OCI-LY3 (cell line): ENCODE data around the gene MREG.

Source experiments
- H2AFZ ChIP-seq: fragments of 200-600, 300-600 bp; shearing (Covaris generic); 2 replicates; pipeline ENCODE4 v1.6.0; 2014; ENCODE audit warnings: antibody characterized with exemption, low read depth, low read length
- H3K27ac ChIP-seq: fragments of 200-600, 300-600 bp; sonication (generic); 2 replicates; pipeline ENCODE4 v1.5.1; 2014; ENCODE audit warnings: mild to moderate bottlenecking, low read length, moderate library complexity, mixed read lengths
- H3K27me3 ChIP-seq: fragments of 200-600, 300-600 bp; sonication (generic); 2 replicates; pipeline ENCODE4 v1.6.1; 2014; ENCODE audit warnings: low read depth, low read length, mixed read lengths
- H3K36me3 ChIP-seq: fragments of 200-600, 300-600 bp; sonication (generic); replicated peaks from 2 replicates; pipeline ENCODE3; 2014; ENCODE audit warnings: low read depth, low read length, mixed read lengths
- H3K4me1 ChIP-seq: fragments of 300-600, 200-600 bp; sonication (generic); 2 replicates; pipeline ENCODE4 v1.6.1; 2014; ENCODE audit warnings: low read length, mixed read lengths
- H3K4me2 ChIP-seq: fragments of 200-600, 300-600 bp; sonication (generic); 2 replicates; pipeline ENCODE4 v1.6.1; 2014; ENCODE audit warnings: low read length, mixed read lengths
- H3K4me3 ChIP-seq: fragments of 300-600, 200-600 bp; sonication (generic); 2 replicates; pipeline ENCODE4 v1.5.1; 2014; ENCODE audit warnings: antibody characterized with exemption, mild to moderate bottlenecking, low read length, moderate library complexity
- H3K79me2 ChIP-seq: fragments of 300-600, 200-600 bp; shearing (Covaris generic); 2 replicates; pipeline ENCODE4 v1.6.1; 2014; ENCODE audit warnings: mild to moderate bottlenecking, low read length, mixed read lengths
- H3K9ac ChIP-seq: fragments of 300-600, 200-600 bp; shearing (Covaris generic); 2 replicates; pipeline ENCODE4 v1.6.0; 2014; ENCODE audit warnings: mild to moderate bottlenecking, low read length, moderate library complexity
- H3K9me3 ChIP-seq: fragments of 200-600, 300-600 bp; shearing (Covaris generic); 2 replicates; pipeline ENCODE4 v1.6.1; 2014; ENCODE audit warnings: low read length, mixed read lengths; ENCODE audit not compliant: insufficient read depth
- H4K20me1 ChIP-seq: fragments of 200-600, 300-600 bp; sonication (generic); 2 replicates; pipeline ENCODE4 v1.6.1; 2016; ENCODE audit warnings: low read length, mixed read lengths; ENCODE audit not compliant: insufficient read depth
- EZH2phosphoT487 ChIP-seq: fragments of 200-600 bp; shearing (Covaris generic); IDR thresholded peaks from 2 replicates; pipeline ENCODE4 v1.6.1; 2018; ENCODE audit warnings: antibody characterized with exemption, mixed run types, low read depth
- TF ChIP-seq, protein P1 (sequence below): fragments of 200-600, 300-600 bp; sonication (generic); IDR thresholded peaks from 2 replicates; pipeline ENCODE4 v1.5.1; 2014; ENCODE audit warnings: antibody characterized with exemption, low read length, low read depth

MREG gene

DNA sequence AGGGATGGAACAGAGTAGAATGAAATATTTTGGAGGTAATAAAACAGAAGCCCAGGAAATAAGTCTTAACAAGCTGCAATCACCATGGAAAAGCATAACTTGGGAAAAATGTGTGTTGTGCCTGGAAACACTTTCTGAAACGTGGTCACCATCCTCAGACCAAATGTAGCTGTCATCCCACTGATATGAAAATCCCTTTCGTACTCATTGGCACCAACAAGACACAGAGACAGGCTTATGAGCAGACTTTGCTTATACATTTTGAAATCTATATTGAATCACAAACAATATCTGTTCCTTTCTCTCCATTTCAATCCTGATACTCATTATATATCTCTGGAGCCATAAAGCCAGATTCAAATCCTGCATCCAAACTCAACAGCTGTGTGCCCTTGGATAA is 28.7 kb downstream of the MREG start:
- H3K9me3 ChIP-seq: no peaks in the 10 kb centered on the region
- peaks cover 39% of the 10 kb centered on the region for H3K36me3 ChIP-seq
- H3K79me2 ChIP-seq: peaks cover 91% of the 10 kb centered on the region
- H3K27ac ChIP-seq: no peak overlapping the region
- H3K4me2 ChIP-seq: no peak overlapping the region
- no peak for TF ChIP-seq EZH2phosphoT487
- TF ChIP-seq, protein P1, sequence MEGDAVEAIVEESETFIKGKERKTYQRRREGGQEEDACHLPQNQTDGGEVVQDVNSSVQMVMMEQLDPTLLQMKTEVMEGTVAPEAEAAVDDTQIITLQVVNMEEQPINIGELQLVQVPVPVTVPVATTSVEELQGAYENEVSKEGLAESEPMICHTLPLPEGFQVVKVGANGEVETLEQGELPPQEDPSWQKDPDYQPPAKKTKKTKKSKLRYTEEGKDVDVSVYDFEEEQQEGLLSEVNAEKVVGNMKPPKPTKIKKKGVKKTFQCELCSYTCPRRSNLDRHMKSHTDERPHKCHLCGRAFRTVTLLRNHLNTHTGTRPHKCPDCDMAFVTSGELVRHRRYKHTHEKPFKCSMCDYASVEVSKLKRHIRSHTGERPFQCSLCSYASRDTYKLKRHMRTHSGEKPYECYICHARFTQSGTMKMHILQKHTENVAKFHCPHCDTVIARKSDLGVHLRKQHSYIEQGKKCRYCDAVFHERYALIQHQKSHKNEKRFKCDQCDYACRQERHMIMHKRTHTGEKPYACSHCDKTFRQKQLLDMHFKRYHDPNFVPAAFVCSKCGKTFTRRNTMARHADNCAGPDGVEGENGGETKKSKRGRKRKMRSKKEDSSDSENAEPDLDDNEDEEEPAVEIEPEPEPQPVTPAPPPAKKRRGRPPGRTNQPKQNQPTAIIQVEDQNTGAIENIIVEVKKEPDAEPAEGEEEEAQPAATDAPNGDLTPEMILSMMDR: no peak
- H3K4me1 ChIP-seq: no peaks in the 10 kb centered on the region
- H3K9ac ChIP-seq: no peak overlapping the region
- H3K27me3 ChIP-seq: no peaks in the 10 kb centered on the region
- H3K4me3 ChIP-seq: no peak overlapping the region
- H2AFZ ChIP-seq: no peak overlapping the region
- H4K20me1 ChIP-seq: peaks cover 48% of the 10 kb centered on the region

DNA sequence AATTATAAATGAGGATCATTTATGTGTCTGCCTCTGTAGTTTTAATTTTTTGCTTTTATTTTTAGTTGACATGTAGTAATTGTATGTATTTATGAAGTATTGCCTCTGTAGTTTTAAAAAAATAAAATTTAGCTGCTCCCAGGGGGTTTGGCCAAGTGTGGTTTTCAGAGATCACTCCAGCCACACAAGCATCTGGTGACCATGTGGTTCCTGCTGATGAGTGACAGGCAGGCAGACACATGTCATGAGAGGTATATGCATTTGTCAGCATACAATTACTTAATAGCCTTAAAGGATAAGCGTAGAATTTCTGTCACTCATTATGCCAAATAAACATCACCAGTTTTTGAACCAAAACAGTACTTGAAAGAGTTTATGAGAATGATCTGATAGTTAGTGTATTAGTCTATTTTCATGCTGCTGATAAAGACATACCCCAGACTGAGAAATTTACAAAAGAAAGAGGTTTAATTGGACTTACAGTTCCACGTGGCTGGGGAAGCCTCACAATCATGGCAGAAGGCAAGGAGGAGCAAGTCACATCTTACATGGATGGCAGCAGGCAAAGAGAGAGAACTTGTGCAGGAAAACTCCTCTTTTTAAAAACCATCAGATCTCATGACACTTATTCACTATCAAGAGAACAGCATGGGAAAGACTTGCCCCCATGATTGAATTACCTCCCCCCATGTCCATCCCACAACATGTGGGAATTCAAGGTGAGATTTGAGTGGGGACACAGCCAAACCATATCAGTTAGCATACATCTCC is 29.6 kb downstream of the MREG start:
- Histone ChIP-seq H2AFZ (no peak overlapping the region), H3K79me2 (peaks cover 89% of the 10 kb centered on the region), H4K20me1 (peaks cover 46% of the 10 kb centered on the region), H3K9me3 (no peaks in the 10 kb centered on the region), H3K4me3 (no peak overlapping the region), H3K36me3 (peaks cover 39% of the 10 kb centered on the region), H3K27ac (no peak overlapping the region), H3K4me1 (no peaks in the 10 kb centered on the region), H3K9ac (no peak overlapping the region), H3K4me2 (no peak overlapping the region), H3K27me3 (no peaks in the 10 kb centered on the region)
- TF ChIP-seq EZH2phosphoT487: no peak
- TF ChIP-seq, protein P1: no peak

DNA sequence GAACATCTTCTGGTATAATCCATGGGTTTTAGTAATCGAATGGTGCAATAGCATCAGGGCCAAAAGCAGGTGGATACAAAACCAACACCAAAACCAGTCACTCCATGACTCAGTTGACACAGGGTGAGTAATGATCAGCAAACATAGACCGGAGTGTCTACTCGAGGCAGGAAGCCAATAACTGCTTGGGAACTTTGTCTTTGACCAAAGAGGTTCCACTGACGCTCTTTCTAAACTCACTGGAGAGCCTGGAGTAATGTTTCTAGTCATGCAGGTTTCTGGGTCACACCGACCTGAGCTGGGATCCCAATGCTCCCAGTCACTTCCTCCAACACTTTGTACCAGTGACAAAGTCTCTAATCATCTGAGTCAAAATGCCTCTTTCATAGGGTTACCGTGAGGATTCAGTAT is 30.9 kb downstream of the MREG start:
- H3K79me2 ChIP-seq: peaks cover 89% of the 10 kb centered on the region
- H3K4me1 ChIP-seq: no peaks in the 10 kb centered on the region
- peaks cover 39% of the 10 kb centered on the region for H3K36me3 ChIP-seq
- H3K27me3 ChIP-seq: no peaks in the 10 kb centered on the region
- no peak overlapping the region for H3K4me2 ChIP-seq
- H3K9ac ChIP-seq: no peak overlapping the region
- no peak overlapping the region for H3K27ac ChIP-seq
- no peak overlapping the region for H3K4me3 ChIP-seq
- peaks cover 50% of the 10 kb centered on the region for H4K20me1 ChIP-seq
- TF ChIP-seq, protein P1: no peak
- no peak for TF ChIP-seq EZH2phosphoT487
- H3K9me3 ChIP-seq: no peaks in the 10 kb centered on the region
- H2AFZ ChIP-seq: no peak overlapping the region

DNA sequence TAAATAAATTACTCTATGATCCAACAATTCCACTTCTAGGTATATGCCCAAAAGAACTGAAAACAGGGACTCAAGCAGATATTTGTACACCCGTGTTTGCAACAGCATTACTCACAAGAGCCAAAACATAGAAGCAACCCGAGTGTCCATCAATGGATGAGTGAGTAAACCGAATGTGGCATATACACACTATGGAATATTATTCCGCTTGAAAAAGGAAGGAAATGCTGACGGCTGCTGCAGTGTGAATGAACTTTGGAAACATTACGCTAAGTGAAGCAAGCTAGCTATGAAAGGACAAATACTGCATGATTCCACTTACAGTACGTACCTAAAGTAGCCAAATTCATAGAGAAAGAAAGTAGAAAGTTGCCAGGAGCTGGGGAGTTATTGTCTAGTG is 32.2 kb downstream of the MREG start:
- Histone ChIP-seq H4K20me1 (peaks cover 50% of the 10 kb centered on the region), H3K27me3 (no peaks in the 10 kb centered on the region), H3K9me3 (no peaks in the 10 kb centered on the region), H2AFZ (no peak overlapping the region), H3K36me3 (peaks cover 29% of the 10 kb centered on the region), H3K79me2 (peaks cover 90% of the 10 kb centered on the region), H3K9ac (no peak overlapping the region), H3K4me2 (no peak overlapping the region), H3K4me3 (no peak overlapping the region), H3K27ac (no peak overlapping the region), H3K4me1 (no peaks in the 10 kb centered on the region)
- TF ChIP-seq EZH2phosphoT487: no peak
- TF ChIP-seq, protein P1: no peak
